Measurements from ENCODE around the gene PACS1. TPM values are rescaled to one million over a fixed set of nuclear protein-coding genes. Genes with fewer than 3 reads are reported as not detected.

PACS1 gene
- polyA plus RNA-seq, 1 donor (not counting 4 experiments of a cell fraction or from before 2014, with no cell fraction given) = 14.9 TPM

DNA sequence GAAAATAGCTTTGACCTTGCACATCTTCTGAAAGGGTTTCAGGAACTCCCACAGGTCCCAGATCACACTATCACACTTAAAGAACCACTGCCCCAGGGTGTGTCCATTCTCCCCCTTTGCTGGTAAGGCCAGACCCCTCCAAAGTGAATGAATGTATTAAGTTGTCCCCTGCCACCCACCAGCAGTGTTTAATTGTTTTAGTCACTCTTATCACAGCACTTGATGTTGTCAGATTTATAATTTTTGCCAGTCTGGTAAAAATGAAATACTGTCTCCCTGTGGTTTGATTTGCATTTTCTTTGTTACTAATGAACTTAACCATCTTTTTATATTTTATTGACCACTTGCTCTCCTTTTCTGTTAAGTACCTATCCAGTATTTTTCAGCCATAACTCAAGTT lies 108.8 kb downstream of the PACS1 start:
- no peak overlapping the region for H3K4me3 ChIP-seq (ENCODE audit: control insufficient read depth in 2 of 3, extremely low read depth in 1 of 3, insufficient read depth in 2 of 3, low read depth in 1 of 3, low read length in 3 of 3)
- peaks cover 6% of the 10 kb centered on the region for H3K79me2 ChIP-seq (ENCODE audit: control insufficient read depth, insufficient read depth, low read length)
- no peaks in the 10 kb centered on the region for H3K27me3 ChIP-seq (ENCODE audit: control insufficient read depth, extremely low read depth, insufficient read depth, low read length)
- H3K9me3 ChIP-seq (ENCODE audit: control insufficient read depth, low read depth, low read length) = no peaks in the 10 kb centered on the region
- TF ChIP-seq, protein P1, sequence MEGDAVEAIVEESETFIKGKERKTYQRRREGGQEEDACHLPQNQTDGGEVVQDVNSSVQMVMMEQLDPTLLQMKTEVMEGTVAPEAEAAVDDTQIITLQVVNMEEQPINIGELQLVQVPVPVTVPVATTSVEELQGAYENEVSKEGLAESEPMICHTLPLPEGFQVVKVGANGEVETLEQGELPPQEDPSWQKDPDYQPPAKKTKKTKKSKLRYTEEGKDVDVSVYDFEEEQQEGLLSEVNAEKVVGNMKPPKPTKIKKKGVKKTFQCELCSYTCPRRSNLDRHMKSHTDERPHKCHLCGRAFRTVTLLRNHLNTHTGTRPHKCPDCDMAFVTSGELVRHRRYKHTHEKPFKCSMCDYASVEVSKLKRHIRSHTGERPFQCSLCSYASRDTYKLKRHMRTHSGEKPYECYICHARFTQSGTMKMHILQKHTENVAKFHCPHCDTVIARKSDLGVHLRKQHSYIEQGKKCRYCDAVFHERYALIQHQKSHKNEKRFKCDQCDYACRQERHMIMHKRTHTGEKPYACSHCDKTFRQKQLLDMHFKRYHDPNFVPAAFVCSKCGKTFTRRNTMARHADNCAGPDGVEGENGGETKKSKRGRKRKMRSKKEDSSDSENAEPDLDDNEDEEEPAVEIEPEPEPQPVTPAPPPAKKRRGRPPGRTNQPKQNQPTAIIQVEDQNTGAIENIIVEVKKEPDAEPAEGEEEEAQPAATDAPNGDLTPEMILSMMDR (optimal IDR thresholded peaks at IDR 0.05 in 1 of 3, IDR thresholded peaks at IDR 0.05 in 1 of 3, conservative IDR thresholded peaks at IDR 0.05 in 1 of 3; ENCODE audit: extremely low read depth in 1 of 3, insufficient read depth in 2 of 3, low read length in 3 of 3) = no peak
- no peak for TF ChIP-seq EZH2 (IDR thresholded peaks at IDR 0.05; ENCODE audit: low read length)
- H3K27ac ChIP-seq (ENCODE audit: control insufficient read depth, insufficient read depth, low read length) = no peak overlapping the region
- DNase-seq (ENCODE audit: low read depth, low spot score) = no peak
- no peaks in the 10 kb centered on the region for H3K36me3 ChIP-seq (ENCODE audit: control insufficient read depth in 2 of 2, extremely low read depth in 1 of 2, insufficient read depth in 2 of 2, low read length in 2 of 2)
- no peaks in the 10 kb centered on the region for H4K20me1 ChIP-seq (ENCODE audit: control insufficient read depth, extremely low read depth, insufficient read depth, low read length)
- no peak for FAIRE-seq
- no peaks in the 10 kb centered on the region for H3K9me1 ChIP-seq (ENCODE audit: control insufficient read depth, extremely low read depth, insufficient read depth, low read length)
- dilution Hi-C loops (cut with MboI; ENCODE audit: extremely low pct_ligation_motif_present, low sequenced_read_pairs) = no loop called here
- H2AFZ ChIP-seq (ENCODE audit: control insufficient read depth, low read length) = no peak overlapping the region
- H3K4me1 ChIP-seq (ENCODE audit: control insufficient read depth, extremely low read depth, insufficient read depth, low read length) = peaks cover 12% of the 10 kb centered on the region
- H3K9ac ChIP-seq (ENCODE audit: control insufficient read depth, extremely low read depth, insufficient read depth, low read length) = no peak overlapping the region
- H3K4me2 ChIP-seq (ENCODE audit: control insufficient read depth, extremely low read depth, insufficient read depth, low read depth, low read length) = no peak overlapping the region

DNA sequence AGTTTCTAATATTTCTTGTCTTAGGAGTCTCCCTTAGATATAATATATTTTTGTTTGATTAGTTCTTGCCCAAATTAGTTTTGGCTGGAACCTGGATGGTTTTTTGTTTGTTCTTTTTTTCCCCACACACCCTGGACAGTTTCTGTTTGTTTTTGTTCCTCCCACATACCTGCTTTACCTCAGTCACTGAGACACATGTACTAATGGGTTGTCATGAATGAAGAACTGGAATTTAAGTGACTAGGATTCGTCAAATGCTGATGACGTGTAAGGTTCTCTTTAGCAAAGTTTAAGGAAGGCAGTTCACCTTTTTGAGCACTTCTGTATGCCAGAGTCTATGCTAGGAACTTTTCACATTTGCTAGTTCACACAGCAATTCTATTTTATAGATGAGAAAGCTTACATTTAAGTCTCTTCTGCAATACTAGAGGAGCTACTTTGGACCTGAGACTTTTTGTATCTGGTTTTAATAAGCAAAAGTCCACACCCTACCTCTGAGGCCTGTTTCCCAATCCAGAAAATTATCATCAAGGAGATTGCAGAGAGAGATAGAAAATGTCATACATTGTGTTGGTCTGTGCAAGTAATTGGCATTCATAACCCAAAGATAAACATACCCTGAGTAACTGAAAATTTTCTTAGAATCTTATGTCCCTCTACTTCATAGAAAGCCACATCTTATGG lies 111.7 kb downstream of the PACS1 start:
- DNase-seq (ENCODE audit: low read depth, low spot score) = no peak
- H3K4me3 ChIP-seq (ENCODE audit: control insufficient read depth in 2 of 3, extremely low read depth in 1 of 3, insufficient read depth in 2 of 3, low read depth in 1 of 3, low read length in 3 of 3) = no peak overlapping the region
- no peak for FAIRE-seq
- H3K4me1 ChIP-seq (ENCODE audit: control insufficient read depth, extremely low read depth, insufficient read depth, low read length) = peaks cover 2% of the 10 kb centered on the region
- H3K27me3 ChIP-seq (ENCODE audit: control insufficient read depth, extremely low read depth, insufficient read depth, low read length) = no peaks in the 10 kb centered on the region
- no peak for TF ChIP-seq EZH2 (IDR thresholded peaks at IDR 0.05; ENCODE audit: low read length)
- TF ChIP-seq, protein P1 (optimal IDR thresholded peaks at IDR 0.05 in 1 of 3, IDR thresholded peaks at IDR 0.05 in 1 of 3, conservative IDR thresholded peaks at IDR 0.05 in 1 of 3; ENCODE audit: extremely low read depth in 1 of 3, insufficient read depth in 2 of 3, low read length in 3 of 3) = no peak
- no peak overlapping the region for H3K27ac ChIP-seq (ENCODE audit: control insufficient read depth, insufficient read depth, low read length)
- H3K9ac ChIP-seq (ENCODE audit: control insufficient read depth, extremely low read depth, insufficient read depth, low read length) = no peak overlapping the region
- H2AFZ ChIP-seq (ENCODE audit: control insufficient read depth, low read length) = no peak overlapping the region
- H4K20me1 ChIP-seq (ENCODE audit: control insufficient read depth, extremely low read depth, insufficient read depth, low read length) = no peaks in the 10 kb centered on the region
- peaks cover 10% of the 10 kb centered on the region for H3K79me2 ChIP-seq (ENCODE audit: control insufficient read depth, insufficient read depth, low read length)
- no peaks in the 10 kb centered on the region for H3K9me3 ChIP-seq (ENCODE audit: control insufficient read depth, low read depth, low read length)
- peaks cover 2% of the 10 kb centered on the region for H3K9me1 ChIP-seq (ENCODE audit: control insufficient read depth, extremely low read depth, insufficient read depth, low read length)
- dilution Hi-C loops (cut with MboI; ENCODE audit: extremely low pct_ligation_motif_present, low sequenced_read_pairs) = no loop called here
- H3K36me3 ChIP-seq (ENCODE audit: control insufficient read depth in 2 of 2, extremely low read depth in 1 of 2, insufficient read depth in 2 of 2, low read length in 2 of 2) = no peaks in the 10 kb centered on the region
- H3K4me2 ChIP-seq (ENCODE audit: control insufficient read depth, extremely low read depth, insufficient read depth, low read depth, low read length) = no peak overlapping the region
